Prostate gland (tissue), 2 donors: Measurements from ENCODE around the gene DNAJC17.

Experiments
- CTCF ChIP-seq, 4 experiments: fragments of 200-600 bp in 2 of 4; fragments of 450-650 bp in 2 of 4; sonication (generic) in 2 of 4; IDR thresholded peaks; 1 replicate in 3 of 4; 2 replicates in 1 of 4; pipeline ENCODE4 v1.5.1; 2016 to 2019; ENCODE audit warnings: antibody characterized with exemption in 4 of 4, mild to moderate bottlenecking in 2 of 4, moderate library complexity in 2 of 4
- POLR2A ChIP-seq: fragments of 450-650 bp; IDR thresholded peaks from one replicate; pipeline ENCODE4 v1.6.1; 2016; ENCODE audit warnings: antibody characterized with exemption, mild to moderate bottlenecking
- POLR2AphosphoS5 ChIP-seq: sonication (generic); formaldehyde crosslinking; IDR thresholded peaks from one replicate; pipeline ENCODE4 v1.6.1; 2017; ENCODE audit warnings: antibody characterized with exemption

- no peak for TF ChIP-seq POLR2AphosphoS5
- no peak for TF ChIP-seq CTCF (IDR thresholded peaks at IDR 0.05)
- no peak for TF ChIP-seq POLR2A
Observed at GRCh38 chr15:40815042-40815698, 7.9 kb upstream of the DNAJC17 start.
